SK-N-MC (cell line): ENCODE measurements around the gene NPAS2.

ENCODE experiments used
- EZH2 ChIP-seq: fragments of 200-600 bp; sonication (generic); IDR thresholded peaks from one replicate; pipeline ENCODE4 v1.6.1; 2017; ENCODE audit warnings: antibody characterized with exemption
- FOXP2 ChIP-seq: optimal IDR thresholded peaks from 2 replicates; pipeline ENCODE3; 2011; ENCODE audit warnings: mild to moderate bottlenecking, moderate library complexity; ENCODE audit not compliant: insufficient read depth; ENCODE audit errors: extremely low read length, control extremely low read depth
- POLR2AphosphoS5 ChIP-seq: IDR thresholded peaks from 2 replicates; pipeline ENCODE4 v1.6.1; 2012; ENCODE audit warnings: mild to moderate bottlenecking, low read depth, low read length, borderline replicate concordance

GRCh38 chr2:100878000-100878791 lies 58.3 kb downstream of the NPAS2 start:
- no peak for TF ChIP-seq POLR2AphosphoS5
- TF ChIP-seq EZH2: no peak
- TF ChIP-seq FOXP2: no peak
